Endometrial microvascular endothelial cells (primary cell): Measurements from ENCODE around the gene PTPRD. TPM values are rescaled to one million over a fixed set of nuclear protein-coding genes. Genes with fewer than 3 reads are reported as not detected.
"Not testable (repeated sequence)": the region's sequence is repeated elsewhere in the genome, so short reads cannot be mapped to it uniquely, and the experiment has no call there.

Experiments used
- in situ Hi-C: cut with HindIII; loops from 2 replicates; pipeline ENCODE4 v1.10.0; 2017; ENCODE audit warnings: low sequenced_read_pairs, low pct_unique_long_range_greater_than_20kb; ENCODE audit errors: inconsistent ontology term
- total RNA-seq: library from RNA; depleted of rRNA; stranded (reverse); fragments of >200 nt; gene quantifications from one replicate; pipeline ENCODE4 v1.2.3, GENCODE V29; 2015; ENCODE audit errors: inconsistent ontology term

Gene PTPRD
- total RNA-seq, 1 donor from 2014 or later = under 0.01 TPM

- in situ Hi-C loops = no loop called here
Measured at GRCh38 chr9:9102295-9102694, 1510.5 kb downstream of the PTPRD start.

- in situ Hi-C loops = no loop called here
Measured at GRCh38 chr9:9100070-9100469, 1512.7 kb downstream of the PTPRD start.

- in situ Hi-C loops = no loop called here
Measured at GRCh38 chr9:9099646-9100045, 1513.2 kb downstream of the PTPRD start.

- in situ Hi-C loops = not testable (repeated sequence)
Measured at GRCh38 chr9:9097254-9097653, 1515.5 kb downstream of the PTPRD start.

GRCh38 chr9:9091387-9091786, 1521.4 kb downstream of the PTPRD start:
- in situ Hi-C loops = no loop called here

- in situ Hi-C loops = no loop called here
Measured at GRCh38 chr9:9079473-9079872, 1533.3 kb downstream of the PTPRD start.

- in situ Hi-C loops = no loop called here
Measured at GRCh38 chr9:9078301-9078700, 1534.5 kb downstream of the PTPRD start.

- in situ Hi-C loops = no loop called here
Measured at GRCh38 chr9:9061627-9062026, 1551.2 kb downstream of the PTPRD start.

- in situ Hi-C loops = no loop called here
Measured at GRCh38 chr9:9054354-9054992, 1558.3 kb downstream of the PTPRD start.

- in situ Hi-C loops = no loop called here
Measured at GRCh38 chr9:9045572-9045971, 1567.2 kb downstream of the PTPRD start.

- in situ Hi-C loops = no loop called here
Measured at GRCh38 chr9:9045072-9045471, 1567.7 kb downstream of the PTPRD start.

GRCh38 chr9:9043788-9044187, 1569.0 kb downstream of the PTPRD start:
- in situ Hi-C loops = not testable (repeated sequence)

GRCh38 chr9:9041756-9042155, 1571.0 kb downstream of the PTPRD start:
- in situ Hi-C loops = no loop called here

- in situ Hi-C loops = no loop called here
Measured at GRCh38 chr9:9033022-9033421, 1579.8 kb downstream of the PTPRD start.

- in situ Hi-C loops = no loop called here
Measured at GRCh38 chr9:9016597-9016996, 1596.2 kb downstream of the PTPRD start.

GRCh38 chr9:9004810-9005209, 1608.0 kb downstream of the PTPRD start:
- in situ Hi-C loops = no loop called here

- in situ Hi-C loops = no loop called here
Measured at GRCh38 chr9:9002826-9003583, 1609.8 kb downstream of the PTPRD start.

- in situ Hi-C loops = no loop called here
Measured at GRCh38 chr9:8980496-8981013, 1632.2 kb downstream of the PTPRD start.

- in situ Hi-C loops = no loop called here
Measured at GRCh38 chr9:8978334-8978733, 1634.5 kb downstream of the PTPRD start.

- in situ Hi-C loops = not testable (repeated sequence)
Measured at GRCh38 chr9:8968350-8968749, 1644.5 kb downstream of the PTPRD start.
